GM21529 (cell line): Measurements from ENCODE around the gene ADCY1.
"Not testable (repeated sequence)": the region's sequence is repeated elsewhere in the genome, so short reads cannot be mapped to it uniquely, and the experiment has no call there.

Source experiments
- ATAC-seq: cut with Tn5 transposase; IDR thresholded peaks from one replicate; pipeline ENCODE4 v1.9.1; 2021; ENCODE audit not compliant: unreplicated experiment

The ADCY1 gene

GRCh38 chr7:45726883-45727282 is 152.7 kb downstream of the ADCY1 start:
- no peak for ATAC-seq

- not testable (repeated sequence) for ATAC-seq
Measured at GRCh38 chr7:45731692-45732443, 157.7 kb downstream of the ADCY1 start.

DNA sequence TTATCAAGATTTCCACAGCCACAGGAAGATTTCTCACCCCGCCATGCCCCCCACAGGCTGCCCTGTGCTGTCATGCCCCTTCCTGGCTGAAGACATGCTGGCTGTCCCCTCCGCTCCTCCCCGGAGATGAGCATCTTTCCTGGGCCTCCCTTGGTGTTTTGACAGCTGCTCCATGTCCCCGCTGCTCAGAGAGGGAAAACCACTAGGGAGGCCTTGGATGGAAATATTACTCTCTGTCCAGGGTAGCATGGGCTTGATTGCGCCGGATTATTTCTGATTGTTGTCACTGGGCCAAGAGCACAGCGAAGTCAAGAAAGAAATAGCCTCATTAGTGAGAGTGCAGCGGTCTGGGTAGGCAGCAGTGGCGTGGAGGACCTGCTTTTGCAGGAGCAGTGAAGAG is 164.8 kb downstream of the ADCY1 start:
- not testable (repeated sequence) for ATAC-seq

DNA sequence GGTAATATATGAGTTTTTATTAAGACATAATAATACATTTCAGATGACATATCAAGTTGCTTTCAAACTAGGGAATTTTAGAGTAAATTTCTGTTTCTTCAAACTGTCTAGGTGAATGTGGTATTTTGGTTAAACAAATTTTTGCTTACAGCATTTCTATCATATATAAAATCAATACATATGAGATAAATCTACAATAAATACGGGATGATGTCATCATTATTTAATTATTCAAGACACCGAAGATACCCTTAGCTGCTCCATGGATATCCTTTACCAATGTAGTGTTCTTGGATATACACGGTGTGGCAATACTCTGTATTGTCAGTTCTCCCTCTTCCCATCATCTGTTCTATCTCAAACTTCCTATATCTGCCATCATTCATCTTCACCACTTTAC is 166.4 kb downstream of the ADCY1 start:
- ATAC-seq: not testable (repeated sequence)

GRCh38 chr7:45748976-45749375 is 174.8 kb downstream of the ADCY1 start:
- not testable (repeated sequence) for ATAC-seq

GRCh38 chr7:45751352-45751751 is 177.2 kb downstream of the ADCY1 start:
- not testable (repeated sequence) for ATAC-seq

DNA sequence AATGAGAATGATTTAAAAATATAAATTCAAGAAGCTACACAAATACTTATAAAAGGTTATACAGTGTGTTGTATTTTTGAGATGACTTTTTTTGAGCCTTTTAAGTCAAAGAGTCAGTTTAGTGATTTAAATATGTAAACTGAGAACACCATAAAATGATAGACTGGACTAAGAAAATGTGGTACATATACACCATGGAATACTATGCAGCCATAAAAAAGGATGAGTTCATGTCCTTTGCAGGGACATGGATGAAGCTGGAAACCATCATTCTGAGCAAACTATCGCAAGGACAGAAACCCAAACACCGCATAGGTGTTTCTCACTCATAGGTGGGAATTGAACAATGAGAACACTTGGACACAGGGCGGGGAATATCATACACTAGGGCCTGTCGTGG is 182.2 kb downstream of the ADCY1 start:
- ATAC-seq: not testable (repeated sequence)

- ATAC-seq: not testable (repeated sequence)
Measured at GRCh38 chr7:45756757-45757156, 182.6 kb downstream of the ADCY1 start.

GRCh38 chr7:45759464-45759863 is 185.3 kb downstream of the ADCY1 start:
- ATAC-seq: not testable (repeated sequence)

DNA sequence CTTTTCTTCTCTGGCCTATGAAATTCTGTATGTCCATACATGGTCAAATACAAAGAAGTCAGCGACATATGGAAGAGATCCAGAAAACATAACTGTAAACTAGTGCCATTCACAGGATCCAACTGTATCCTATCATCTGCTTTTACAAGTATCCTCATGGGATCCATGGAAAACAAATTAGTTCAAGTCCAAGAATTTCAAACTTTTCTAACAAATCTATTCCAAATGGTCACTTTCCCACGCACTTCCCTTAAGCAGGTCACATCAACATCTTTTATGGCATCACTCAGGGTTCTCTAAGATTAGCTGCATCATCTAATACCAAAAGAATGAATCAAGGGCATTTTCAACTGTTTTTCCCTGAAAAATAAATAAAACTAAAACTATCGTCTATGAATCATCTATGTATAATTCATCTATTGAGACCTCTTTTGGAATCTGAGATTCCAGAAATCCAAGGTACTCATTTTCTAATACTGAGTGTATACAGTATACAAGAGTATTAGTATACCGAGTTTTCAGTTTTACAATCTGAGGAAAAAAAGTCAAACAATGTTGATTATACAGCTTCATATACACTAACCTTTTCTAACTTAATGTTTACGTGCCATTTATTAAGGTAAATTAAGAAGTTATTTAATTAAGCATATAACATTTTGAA is 187.5 kb downstream of the ADCY1 start:
- not testable (repeated sequence) for ATAC-seq

GRCh38 chr7:45762225-45762994 is 188.2 kb downstream of the ADCY1 start:
- not testable (repeated sequence) for ATAC-seq

GRCh38 chr7:45768516-45769394 is 194.6 kb downstream of the ADCY1 start:
- ATAC-seq: peak; percentile 99

- not testable (repeated sequence) for ATAC-seq
Measured at GRCh38 chr7:45769626-45770025, 195.5 kb downstream of the ADCY1 start.
